ENCODE data around the gene MPZL1.

DNA sequence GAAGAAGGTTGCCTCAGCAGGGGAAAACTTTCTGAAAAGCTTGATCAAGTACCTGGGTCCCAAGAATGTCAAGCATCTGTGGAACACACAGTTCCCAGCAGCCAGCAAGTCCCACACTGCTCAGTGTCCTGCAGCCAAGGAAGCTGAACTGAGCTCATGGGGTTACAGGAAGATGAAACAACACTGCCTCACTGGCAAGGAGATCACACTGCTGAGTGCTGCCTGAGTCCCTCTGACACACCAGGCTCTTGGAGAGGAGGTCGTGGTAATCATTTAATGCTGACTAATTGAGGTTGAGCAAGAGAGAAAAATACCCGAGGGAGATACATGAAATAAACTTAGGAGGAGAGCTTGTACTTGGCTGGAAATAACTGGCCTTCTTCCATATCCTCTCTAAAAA lies 75.2 kb downstream of the MPZL1 start:
- TF ChIP-seq, protein P1, sequence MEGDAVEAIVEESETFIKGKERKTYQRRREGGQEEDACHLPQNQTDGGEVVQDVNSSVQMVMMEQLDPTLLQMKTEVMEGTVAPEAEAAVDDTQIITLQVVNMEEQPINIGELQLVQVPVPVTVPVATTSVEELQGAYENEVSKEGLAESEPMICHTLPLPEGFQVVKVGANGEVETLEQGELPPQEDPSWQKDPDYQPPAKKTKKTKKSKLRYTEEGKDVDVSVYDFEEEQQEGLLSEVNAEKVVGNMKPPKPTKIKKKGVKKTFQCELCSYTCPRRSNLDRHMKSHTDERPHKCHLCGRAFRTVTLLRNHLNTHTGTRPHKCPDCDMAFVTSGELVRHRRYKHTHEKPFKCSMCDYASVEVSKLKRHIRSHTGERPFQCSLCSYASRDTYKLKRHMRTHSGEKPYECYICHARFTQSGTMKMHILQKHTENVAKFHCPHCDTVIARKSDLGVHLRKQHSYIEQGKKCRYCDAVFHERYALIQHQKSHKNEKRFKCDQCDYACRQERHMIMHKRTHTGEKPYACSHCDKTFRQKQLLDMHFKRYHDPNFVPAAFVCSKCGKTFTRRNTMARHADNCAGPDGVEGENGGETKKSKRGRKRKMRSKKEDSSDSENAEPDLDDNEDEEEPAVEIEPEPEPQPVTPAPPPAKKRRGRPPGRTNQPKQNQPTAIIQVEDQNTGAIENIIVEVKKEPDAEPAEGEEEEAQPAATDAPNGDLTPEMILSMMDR (conservative IDR thresholded peaks at IDR 0.05 in 1 of 2, IDR thresholded peaks at IDR 0.05 in 1 of 2; ENCODE audit: low read depth in 1 of 2, low read length in 2 of 2): peak in 1 of 2 donors; percentile 22
- no peak for TF ChIP-seq EZH2 (IDR thresholded peaks at IDR 0.05; ENCODE audit: low read length, missing control alignments)
